ENCODE data around the gene NBPF6.
"Not testable (repeated sequence)": the region's sequence is repeated elsewhere in the genome, so short reads cannot be mapped to it uniquely, and the experiment has no call there.

GRCh38 chr1:108467155-108467554 lies 17.0 kb downstream of the NBPF6 start:
- TF ChIP-seq CTCF (IDR thresholded peaks at IDR 0.05); EZH2 (IDR thresholded peaks at IDR 0.05; ENCODE audit: borderline replicate concordance, insufficient read depth, low read depth, low read length, poor library complexity, severe bottlenecking): not testable (repeated sequence)
